HG03097 (cell line): Measurements from ENCODE around the gene IKZF1.

Experiments
- ATAC-seq: cut with Tn5 transposase; IDR thresholded peaks from one replicate; pipeline ENCODE4 v1.9.1; 2021; ENCODE audit not compliant: unreplicated experiment, low FRiP score

The IKZF1 gene

GRCh38 chr7:50431316-50431715 is 126.8 kb downstream of the IKZF1 start:
- no peak for ATAC-seq

GRCh38 chr7:50431722-50432305 is 127.3 kb downstream of the IKZF1 start:
- ATAC-seq, result no peak

GRCh38 chr7:50436133-50436806 is 131.8 kb downstream of the IKZF1 start:
- no peak for ATAC-seq

- ATAC-seq, result peak; percentile 35
These were observed 142.0 kb downstream of the IKZF1 start for GRCh38 chr7:50446542-50446960.

GRCh38 chr7:50448823-50449222 is 144.3 kb downstream of the IKZF1 start:
- ATAC-seq, result peak; percentile 26

- no peak for ATAC-seq
These were observed 145.0 kb downstream of the IKZF1 start for GRCh38 chr7:50449501-50449880.

GRCh38 chr7:50449881-50450589 is 145.5 kb downstream of the IKZF1 start, which contains the start of gene FIGNL1:
TSS of gene FIGNL1 (minus strand) at chr7:50450350. CDS start at chr7:50447287, 3,063 bp downstream.
- ATAC-seq, result peak; percentile 85

- peak; percentile 0 for ATAC-seq
These were observed 146.1 kb downstream of the IKZF1 start for GRCh38 chr7:50450590-50451032.
